Activated CD4-positive, alpha-beta T cell treated with anti-CD3 and anti-CD28 coated beads for 4 hours (primary cell): ENCODE data around the gene GJD2.

Experiments used
- DNase-seq, 2 donors: peaks; one replicate each; pipeline ENCODE4 v3.0.0-alpha.2; 2020

Gene GJD2

GRCh38 chr15:34721802-34722438 is 32.9 kb downstream of the GJD2 start:
- no peak for DNase-seq

GRCh38 chr15:34721157-34721801 is 33.5 kb downstream of the GJD2 start:
- DNase-seq, result no peak

- no peak for DNase-seq
Measured at GRCh38 chr15:34719695-34720094, 35.1 kb downstream of the GJD2 start.

- no peak for DNase-seq
Measured at GRCh38 chr15:34718681-34719665, 35.8 kb downstream of the GJD2 start.

GRCh38 chr15:34717729-34718128 is 37.1 kb downstream of the GJD2 start:
- DNase-seq, result no peak

- DNase-seq, result no peak
Measured at GRCh38 chr15:34716111-34716510, 38.7 kb downstream of the GJD2 start.

GRCh38 chr15:34714476-34715121 is 40.2 kb downstream of the GJD2 start:
- DNase-seq, result no peak

- no peak for DNase-seq
Measured at GRCh38 chr15:34713635-34714034, 41.2 kb downstream of the GJD2 start.

GRCh38 chr15:34709866-34710265 is 44.9 kb downstream of the GJD2 start:
- DNase-seq, result no peak

- no peak for DNase-seq
Measured at GRCh38 chr15:34708422-34708821, 46.4 kb downstream of the GJD2 start.

- DNase-seq, result no peak
Measured at GRCh38 chr15:34701536-34701935, 53.3 kb downstream of the GJD2 start.
